SJSA1 (cell line): ENCODE results near the gene CTNNA3. TPM values are rescaled to one million over a fixed set of nuclear protein-coding genes. Genes with fewer than 3 reads are reported as not detected.

ENCODE experiments used
- DNase-seq, 2 experiments: peaks; one replicate each; pipeline ENCODE4 v3.0.0-alpha.2; 2015 to 2020; ENCODE audit warnings: low spot score in 2 of 2, low read depth in 1 of 2
- H3K27ac ChIP-seq: fragments of 250-450 bp; sonication (Bioruptor Pico); 2 replicates; pipeline ENCODE4 v1.5.1; 2020; ENCODE audit warnings: mild to moderate bottlenecking, moderate library complexity
- H3K27me3 ChIP-seq: fragments of 250-450 bp; sonication (Bioruptor Pico); replicated peaks from 2 replicates; pipeline ENCODE4 v1.5.1; 2020; ENCODE audit warnings: mild to moderate bottlenecking, moderate library complexity
- H3K36me3 ChIP-seq: fragments of 250-450 bp; sonication (Bioruptor Pico); 2 replicates; pipeline ENCODE4 v1.5.1; 2020; ENCODE audit warnings: mild to moderate bottlenecking
- H3K4me1 ChIP-seq: fragments of 250-450 bp; sonication (Bioruptor Pico); replicated peaks from 2 replicates; pipeline ENCODE4 v1.6.1; 2021; ENCODE audit warnings: mild to moderate bottlenecking
- H3K4me3 ChIP-seq: fragments of 250-450 bp; sonication (Bioruptor Pico); 2 replicates; pipeline ENCODE4 v1.5.1; 2020; ENCODE audit warnings: mild to moderate bottlenecking
- H3K9me3 ChIP-seq: fragments of 250-450 bp; sonication (Bioruptor Pico); replicated peaks from 2 replicates; pipeline ENCODE4 v1.5.1; 2020; ENCODE audit warnings: mild to moderate bottlenecking
- total RNA-seq: library from RNA; depleted of rRNA; stranded (reverse); fragments of >200 nt; shearing (Covaris generic); gene quantifications from 2 replicates; pipeline ENCODE4 v1.2.3, GENCODE V29; 2014

CTNNA3 gene
- total RNA-seq, 1 experiment from 2014 or later = 0.18 TPM

DNA sequence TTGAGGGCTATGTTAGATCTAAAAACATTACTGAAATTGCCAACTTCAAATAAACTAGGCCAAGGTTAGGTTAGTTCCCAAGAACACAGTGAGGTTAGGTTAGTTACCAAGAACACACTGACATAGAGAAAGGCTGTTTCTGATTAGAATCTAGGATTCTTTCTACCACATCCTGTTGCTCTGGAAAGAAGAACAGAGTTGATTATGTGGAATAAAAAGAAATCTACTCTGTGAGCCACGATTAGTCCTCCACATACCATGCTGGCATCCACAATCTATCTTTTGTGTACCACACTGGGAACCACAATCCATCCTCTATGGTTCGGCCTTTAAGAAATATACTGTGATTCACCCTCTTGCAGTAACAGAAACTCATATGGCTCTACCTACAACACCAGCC is 678.8 kb downstream of the CTNNA3 start:
- H3K27ac ChIP-seq = no peak overlapping the region
- H3K9me3 ChIP-seq = no peaks in the 10 kb centered on the region
- H3K36me3 ChIP-seq = no peaks in the 10 kb centered on the region
- no peaks in the 10 kb centered on the region for H3K4me1 ChIP-seq
- H3K4me3 ChIP-seq = no peak overlapping the region
- no peak for DNase-seq
- H3K27me3 ChIP-seq = no peaks in the 10 kb centered on the region

DNA sequence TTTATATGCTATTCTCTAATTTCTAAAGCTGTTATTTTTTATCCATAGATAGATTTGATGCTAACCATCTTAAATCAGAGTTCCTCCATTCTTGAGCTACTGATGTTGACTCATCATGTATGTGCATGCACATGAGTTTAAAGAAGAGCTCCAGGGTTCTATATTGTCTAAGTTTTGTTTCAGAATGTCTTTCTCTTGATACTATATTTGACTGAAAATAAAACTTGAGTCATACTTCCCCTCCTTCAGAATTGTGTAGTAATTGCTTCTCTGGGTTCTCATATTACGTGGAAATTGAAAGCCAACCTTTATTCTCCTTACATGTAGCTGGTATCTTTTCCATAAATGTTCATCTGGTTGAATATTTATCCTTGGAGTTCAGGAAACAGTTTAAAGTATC is 680.8 kb downstream of the CTNNA3 start:
- Histone ChIP-seq H3K9me3 (no peaks in the 10 kb centered on the region), H3K27me3 (no peaks in the 10 kb centered on the region), H3K4me3 (no peak overlapping the region), H3K36me3 (no peaks in the 10 kb centered on the region), H3K4me1 (no peaks in the 10 kb centered on the region), H3K27ac (no peak overlapping the region)
- no peak for DNase-seq

DNA sequence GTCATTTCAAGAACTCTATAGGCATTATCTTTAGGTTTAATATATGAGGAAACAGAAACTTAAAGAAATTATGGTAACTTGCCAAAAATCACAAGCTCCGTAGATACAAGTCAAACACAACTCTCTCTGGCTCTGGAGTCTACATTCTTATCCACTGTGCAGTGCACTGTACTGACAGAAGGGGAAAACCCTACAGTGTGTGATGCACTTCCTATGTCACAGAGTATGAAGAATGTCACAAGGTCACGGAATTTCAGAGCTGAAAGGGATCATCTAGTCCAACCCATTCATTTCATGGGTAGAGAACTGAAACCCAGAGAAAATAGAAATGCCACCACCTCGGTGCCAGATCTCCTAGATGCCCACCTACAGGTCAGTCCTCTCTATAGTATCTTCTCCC is 684.0 kb downstream of the CTNNA3 start:
- Histone ChIP-seq H3K27me3 (no peaks in the 10 kb centered on the region), H3K4me3 (no peak overlapping the region), H3K4me1 (no peaks in the 10 kb centered on the region), H3K27ac (no peak overlapping the region), H3K36me3 (no peaks in the 10 kb centered on the region), H3K9me3 (no peaks in the 10 kb centered on the region)
- DNase-seq = no peak

DNA sequence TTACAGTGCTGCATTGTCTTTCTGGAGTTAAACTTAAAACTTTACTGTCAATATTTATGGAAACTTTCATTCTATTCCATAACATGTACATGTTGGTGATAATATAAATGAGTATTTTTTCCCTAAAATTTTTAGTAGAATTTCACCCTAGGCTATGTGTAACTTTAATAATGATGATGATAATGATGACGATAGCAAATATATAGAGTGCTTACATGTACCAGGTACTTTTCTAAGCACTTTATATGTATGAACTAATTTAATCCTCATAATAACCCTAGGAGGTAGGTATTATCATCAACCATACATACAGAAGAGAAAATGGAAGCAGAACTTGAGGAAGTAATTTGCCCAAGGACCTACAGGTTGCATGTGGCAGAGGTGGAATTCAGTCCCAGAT is 684.5 kb downstream of the CTNNA3 start:
- Histone ChIP-seq H3K36me3 (no peaks in the 10 kb centered on the region), H3K4me3 (no peak overlapping the region), H3K4me1 (no peaks in the 10 kb centered on the region), H3K9me3 (no peaks in the 10 kb centered on the region), H3K27me3 (no peaks in the 10 kb centered on the region), H3K27ac (no peak overlapping the region)
- no peak for DNase-seq

DNA sequence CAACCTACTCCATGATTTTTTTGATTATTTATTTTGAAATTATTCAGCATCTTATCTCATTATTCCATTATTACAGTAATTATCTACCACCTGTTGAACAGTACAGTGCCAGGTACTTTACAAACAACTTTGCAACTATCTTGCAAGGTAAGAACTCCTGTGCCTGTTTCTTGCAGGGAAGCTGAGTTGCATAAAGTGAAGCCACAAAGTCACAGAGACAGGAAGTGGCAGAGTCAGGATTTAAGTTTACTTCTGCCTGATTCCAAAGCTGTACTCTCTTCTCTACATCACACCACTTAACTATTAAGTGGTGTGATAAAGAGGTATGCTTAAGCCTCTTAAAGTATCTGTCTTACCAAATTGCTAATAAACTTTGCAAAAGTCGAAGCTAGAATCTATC is 690.0 kb downstream of the CTNNA3 start:
- Histone ChIP-seq H3K27ac (no peak overlapping the region), H3K4me1 (no peaks in the 10 kb centered on the region), H3K4me3 (no peak overlapping the region), H3K9me3 (no peaks in the 10 kb centered on the region), H3K36me3 (no peaks in the 10 kb centered on the region), H3K27me3 (no peaks in the 10 kb centered on the region)
- no peak for DNase-seq

DNA sequence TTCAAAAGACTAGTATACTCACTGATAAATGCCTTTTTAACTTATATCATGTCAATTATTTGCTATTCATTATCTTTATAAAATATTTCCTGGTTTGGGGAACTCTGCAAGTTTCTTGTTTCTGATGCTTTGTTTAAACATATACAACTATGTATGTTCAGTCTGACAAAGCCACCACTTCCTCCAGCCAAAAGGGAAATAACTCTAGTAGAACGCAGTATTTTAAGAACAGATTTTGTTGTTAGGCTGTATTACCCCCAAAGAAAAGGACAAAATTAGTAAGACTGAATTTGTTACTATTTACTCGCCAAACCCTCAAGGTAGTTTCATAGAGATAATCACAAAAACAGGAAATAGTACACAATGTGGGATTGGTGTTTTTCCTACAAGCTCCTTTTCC is 691.3 kb downstream of the CTNNA3 start:
- H3K36me3 ChIP-seq = no peaks in the 10 kb centered on the region
- no peak overlapping the region for H3K27ac ChIP-seq
- no peaks in the 10 kb centered on the region for H3K4me1 ChIP-seq
- H3K4me3 ChIP-seq = no peak overlapping the region
- H3K27me3 ChIP-seq = no peaks in the 10 kb centered on the region
- no peaks in the 10 kb centered on the region for H3K9me3 ChIP-seq
- no peak for DNase-seq

DNA sequence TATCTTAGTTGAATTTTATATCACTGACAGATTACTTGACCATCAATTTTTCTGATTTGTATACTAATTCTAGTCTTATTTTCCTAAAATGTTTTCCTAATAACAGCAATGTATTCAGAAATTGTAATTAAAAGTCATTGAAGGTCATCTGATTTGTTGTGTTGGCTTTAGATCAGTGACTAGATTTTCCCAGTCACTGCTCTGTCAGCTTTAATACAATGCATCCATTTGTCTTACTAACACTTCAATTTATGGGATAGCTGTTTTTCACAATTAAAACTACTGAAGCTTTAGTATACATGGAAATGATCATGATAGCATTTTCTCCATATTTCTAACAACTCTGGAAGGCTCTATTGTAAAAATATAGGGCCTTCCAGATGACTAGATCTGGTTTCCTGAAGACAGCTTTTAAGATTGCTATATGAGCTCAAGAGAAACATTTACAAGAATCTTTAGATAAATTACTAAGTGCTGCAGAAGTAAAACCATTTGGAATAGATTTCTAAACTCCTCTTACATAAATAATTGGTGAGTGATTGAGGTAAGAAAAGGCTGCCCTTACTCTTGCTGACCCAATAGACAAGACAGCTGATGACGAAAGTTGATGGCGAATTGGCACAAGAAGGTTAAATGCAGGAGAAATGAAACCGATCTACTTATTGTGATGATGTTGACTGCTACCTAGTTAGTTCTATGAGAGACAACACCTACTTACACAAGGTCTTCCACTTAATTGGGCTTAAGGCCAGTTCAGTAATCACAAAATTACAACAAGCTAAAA is 696.0 kb downstream of the CTNNA3 start:
- Histone ChIP-seq H3K4me3 (no peak overlapping the region), H3K4me1 (no peaks in the 10 kb centered on the region), H3K27me3 (no peaks in the 10 kb centered on the region), H3K36me3 (no peaks in the 10 kb centered on the region), H3K9me3 (no peaks in the 10 kb centered on the region), H3K27ac (no peak overlapping the region)
- no peak for DNase-seq

DNA sequence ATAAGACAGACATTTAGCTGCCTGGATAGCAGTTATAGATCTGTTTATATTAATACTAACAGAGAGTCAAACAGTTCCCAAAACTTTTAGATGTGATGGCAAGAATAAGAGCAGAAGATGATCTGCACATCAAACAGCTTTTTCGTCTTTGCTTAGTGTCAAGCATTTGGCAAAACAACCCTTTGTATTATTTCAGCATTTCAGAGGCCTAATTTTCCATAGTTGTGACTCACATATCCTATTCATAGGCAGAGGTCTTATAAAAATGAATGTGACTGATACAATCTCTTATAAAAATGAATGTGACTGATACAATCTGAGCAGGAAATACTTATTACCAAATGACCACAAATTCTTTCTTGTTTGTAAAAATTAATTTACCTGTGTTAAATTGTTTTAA is 699.0 kb downstream of the CTNNA3 start:
- no peak overlapping the region for H3K4me3 ChIP-seq
- H3K36me3 ChIP-seq = no peaks in the 10 kb centered on the region
- no peaks in the 10 kb centered on the region for H3K9me3 ChIP-seq
- no peaks in the 10 kb centered on the region for H3K27me3 ChIP-seq
- no peaks in the 10 kb centered on the region for H3K4me1 ChIP-seq
- DNase-seq = no peak
- H3K27ac ChIP-seq = no peak overlapping the region

DNA sequence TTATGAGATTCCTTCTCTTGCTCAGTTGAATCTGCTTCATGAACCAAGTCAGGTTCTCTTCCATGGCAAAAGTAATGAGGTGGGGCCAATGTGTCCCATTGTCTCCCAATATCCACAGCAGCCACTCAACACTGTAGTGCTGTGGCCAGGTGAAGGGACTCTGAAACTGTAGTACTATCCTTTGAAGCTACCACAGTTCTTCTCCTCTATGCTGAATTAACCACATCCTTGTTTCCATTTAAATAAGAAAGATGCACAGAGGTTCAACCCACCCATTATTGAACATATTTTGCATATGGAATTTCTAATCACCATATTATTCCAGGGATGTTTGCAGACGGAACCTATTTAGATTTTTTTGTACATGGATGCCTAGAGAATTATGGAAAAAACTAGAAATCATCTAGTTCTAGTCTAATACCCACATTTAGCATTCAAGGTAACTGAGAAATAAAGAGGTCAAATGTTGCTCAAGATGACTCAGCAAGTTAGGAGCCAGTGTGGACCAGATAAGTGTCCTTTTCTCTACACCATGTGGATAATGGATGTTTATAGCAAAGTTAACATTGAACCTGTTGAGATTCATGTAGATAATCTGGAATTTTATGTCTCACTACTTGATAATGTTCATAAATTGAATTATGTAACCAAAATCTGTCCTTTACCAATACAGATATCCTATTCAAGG is 705.7 kb downstream of the CTNNA3 start:
- no peak overlapping the region for H3K27ac ChIP-seq
- H3K9me3 ChIP-seq = no peaks in the 10 kb centered on the region
- no peaks in the 10 kb centered on the region for H3K4me1 ChIP-seq
- no peak overlapping the region for H3K4me3 ChIP-seq
- no peaks in the 10 kb centered on the region for H3K36me3 ChIP-seq
- no peak for DNase-seq
- H3K27me3 ChIP-seq = no peaks in the 10 kb centered on the region

DNA sequence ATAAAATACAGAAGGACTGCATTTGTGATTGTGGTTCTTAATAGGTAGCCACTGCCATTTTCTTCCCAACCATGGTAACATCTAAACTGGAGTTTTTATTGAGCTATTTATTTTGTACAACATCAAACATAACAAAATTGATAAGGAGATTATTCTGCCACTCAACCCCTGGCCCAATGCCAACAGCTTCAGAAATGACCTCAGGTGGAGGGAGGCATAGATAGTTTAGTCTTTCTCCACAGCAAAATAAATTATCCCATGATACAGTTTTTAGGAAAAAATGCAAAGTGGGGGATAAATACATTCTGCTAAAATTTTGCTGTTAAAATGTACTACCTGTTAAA is 712.5 kb downstream of the CTNNA3 start:
- DNase-seq = no peak
- Histone ChIP-seq H3K27me3 (no peaks in the 10 kb centered on the region), H3K9me3 (no peaks in the 10 kb centered on the region), H3K4me3 (no peak overlapping the region), H3K27ac (no peak overlapping the region), H3K36me3 (no peaks in the 10 kb centered on the region), H3K4me1 (no peaks in the 10 kb centered on the region)

DNA sequence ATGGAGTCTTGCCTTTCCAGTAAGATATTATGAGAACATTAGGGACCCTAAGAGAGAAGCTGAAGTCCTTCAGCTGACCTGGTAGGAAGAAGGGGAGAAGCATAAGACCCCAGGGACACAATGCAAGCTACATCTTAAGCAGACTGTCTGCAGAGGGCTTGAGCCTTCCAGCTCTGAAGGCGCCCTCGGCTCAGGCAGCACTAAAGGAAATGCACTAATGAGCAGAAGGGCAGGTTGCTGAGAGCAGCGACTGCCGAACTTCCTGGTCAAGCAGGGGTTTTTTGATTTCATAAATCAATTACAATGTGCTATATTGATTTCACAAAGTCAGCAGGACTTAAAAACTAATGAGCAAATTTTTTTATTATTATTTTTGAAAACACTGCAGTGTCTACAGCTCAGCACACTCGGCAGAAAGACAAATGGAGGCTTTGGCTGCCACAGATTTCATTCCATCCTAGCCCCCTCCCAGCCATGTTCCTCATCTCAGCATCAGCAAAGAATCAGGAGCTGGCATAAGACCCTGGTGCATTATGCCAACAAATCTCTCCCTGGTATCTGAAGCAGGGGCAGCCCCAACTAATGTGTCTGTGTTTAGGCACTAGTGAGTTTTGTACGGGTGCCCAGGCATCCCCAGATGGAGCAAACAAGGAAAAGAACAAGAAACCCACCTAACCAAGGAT is 713.1 kb downstream of the CTNNA3 start:
- no peaks in the 10 kb centered on the region for H3K9me3 ChIP-seq
- no peak for DNase-seq
- no peak overlapping the region for H3K27ac ChIP-seq
- no peaks in the 10 kb centered on the region for H3K27me3 ChIP-seq
- H3K36me3 ChIP-seq = no peaks in the 10 kb centered on the region
- H3K4me3 ChIP-seq = no peak overlapping the region
- H3K4me1 ChIP-seq = no peaks in the 10 kb centered on the region

DNA sequence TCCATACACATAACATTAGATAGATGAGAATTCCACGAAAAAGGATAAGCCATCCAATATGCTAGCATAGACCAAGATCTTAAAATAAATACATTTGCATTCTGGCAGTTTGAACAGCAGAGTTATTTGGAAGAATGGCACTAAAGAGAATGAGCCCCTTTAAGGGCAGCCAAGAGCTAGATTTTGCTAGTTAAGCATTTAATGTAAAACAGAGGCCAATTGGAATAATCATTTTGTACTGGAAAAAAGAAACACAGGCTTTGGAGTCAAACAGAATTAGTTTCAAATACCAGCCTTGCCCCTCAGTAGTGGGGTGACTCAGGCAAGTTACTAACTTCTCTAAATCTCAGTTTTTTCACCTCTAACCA is 714.0 kb downstream of the CTNNA3 start:
- Histone ChIP-seq H3K27ac (no peak overlapping the region), H3K9me3 (no peaks in the 10 kb centered on the region), H3K4me1 (no peaks in the 10 kb centered on the region), H3K36me3 (no peaks in the 10 kb centered on the region), H3K4me3 (no peak overlapping the region), H3K27me3 (no peaks in the 10 kb centered on the region)
- no peak for DNase-seq

DNA sequence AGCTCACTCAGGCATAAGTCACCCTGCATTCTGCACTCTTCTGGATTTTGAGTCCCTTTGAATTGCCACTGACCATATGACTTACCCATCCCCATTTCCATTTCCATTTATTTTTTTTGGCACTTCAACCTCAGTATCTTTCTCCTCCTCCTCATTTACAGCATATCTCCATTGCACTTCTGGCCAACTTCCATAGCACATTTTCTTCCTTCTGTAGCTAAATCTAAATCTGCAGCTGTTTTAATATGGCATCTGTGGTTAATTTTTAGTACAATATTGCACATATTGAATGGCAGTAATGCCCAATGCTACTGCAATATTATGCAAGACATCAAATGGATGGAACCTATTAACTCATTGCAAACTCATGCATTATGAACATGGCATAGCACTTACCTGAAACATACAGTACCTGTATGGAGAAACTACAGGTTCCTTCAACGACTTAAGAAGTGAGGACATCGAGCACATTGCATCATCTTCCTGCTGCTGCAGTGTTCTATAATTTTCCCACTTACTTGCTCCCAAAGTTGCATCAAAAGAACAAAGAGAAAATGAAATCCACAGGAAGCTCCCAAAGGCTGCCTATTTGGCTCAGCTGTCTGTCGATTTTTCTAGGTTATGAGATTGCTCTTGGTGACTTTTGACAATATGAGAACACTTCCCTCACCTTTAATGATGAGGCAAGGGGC is 714.5 kb downstream of the CTNNA3 start:
- no peaks in the 10 kb centered on the region for H3K9me3 ChIP-seq
- no peak overlapping the region for H3K4me3 ChIP-seq
- DNase-seq = no peak
- no peak overlapping the region for H3K27ac ChIP-seq
- no peaks in the 10 kb centered on the region for H3K4me1 ChIP-seq
- no peaks in the 10 kb centered on the region for H3K27me3 ChIP-seq
- H3K36me3 ChIP-seq = no peaks in the 10 kb centered on the region

DNA sequence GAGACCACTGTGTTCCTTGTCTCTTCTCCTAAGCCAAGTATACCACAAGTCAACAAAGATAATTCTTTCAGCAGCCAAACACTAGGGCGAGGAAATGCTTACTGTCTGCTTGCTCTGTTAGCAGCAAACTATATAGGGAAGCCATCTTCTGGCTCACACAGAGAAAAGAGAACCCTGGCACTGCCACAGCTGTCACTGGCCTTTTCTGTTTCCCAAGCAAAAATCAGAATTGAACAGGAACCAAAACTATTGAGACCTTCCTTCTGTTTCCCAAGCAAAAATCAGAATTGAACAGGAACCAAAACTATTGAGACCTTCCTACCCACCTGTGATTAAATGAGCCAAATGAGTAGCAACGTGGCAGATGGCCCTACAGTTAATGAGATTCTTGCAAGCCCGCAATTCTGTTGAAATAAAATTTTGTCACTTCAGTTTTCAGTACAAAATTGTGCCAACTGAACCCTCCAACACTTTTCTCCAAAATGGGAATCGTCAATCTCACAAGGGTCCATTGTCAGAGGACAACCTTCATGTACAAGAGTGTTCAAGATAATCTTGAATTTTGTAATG is 715.7 kb downstream of the CTNNA3 start:
- Histone ChIP-seq H3K9me3 (no peaks in the 10 kb centered on the region), H3K36me3 (no peaks in the 10 kb centered on the region), H3K4me3 (no peak overlapping the region), H3K4me1 (no peaks in the 10 kb centered on the region), H3K27me3 (no peaks in the 10 kb centered on the region), H3K27ac (no peak overlapping the region)
- DNase-seq = no peak
